Measurements from ENCODE around the gene SCAI.

- TF ChIP-seq CTCF (IDR thresholded peaks at IDR 0.05; ENCODE audit: low read depth, low read length, poor library complexity, severe bottlenecking) (no peak), EZH2phosphoT487 (IDR thresholded peaks at IDR 0.05; ENCODE audit: borderline replicate concordance, low read length) (no peak)
These were observed 18.1 kb upstream of the SCAI start for GRCh38 chr9:125161284-125161918.
